GM23338 (cell line): Measurements from ENCODE around the gene FSTL3. TPM values are rescaled to one million over a fixed set of nuclear protein-coding genes. Genes with fewer than 3 reads are reported as not detected.

Experiments
- ATAC-seq: fragments of 200-7000 bp; cut with Tn5 transposase; 3 replicates; pipeline ENCODE4 v1.9.1; 2020
- DNase-seq: peaks from one replicate; pipeline ENCODE4 v3.0.0-alpha.2; 2015; ENCODE audit warnings: low spot score
- H2AFZ ChIP-seq: fragments of 200-600 bp; sonication (generic); 2 replicates; pipeline ENCODE4 v1.8.0; 2016; ENCODE audit warnings: antibody characterized with exemption, mild to moderate bottlenecking, moderate library complexity
- H3F3A ChIP-seq: fragments of 200-600 bp; sonication (generic); replicated peaks from 2 replicates; pipeline ENCODE4 v1.8.0; 2017; ENCODE audit warnings: antibody characterized with exemption, mixed run types, low read depth
- H3K27ac ChIP-seq: fragments of 200-600 bp; sonication (generic); 2 replicates; pipeline ENCODE4 v1.6.1; 2016; ENCODE audit warnings: low read depth
- H3K27me3 ChIP-seq: fragments of 200-600 bp; sonication (generic); 2 replicates; pipeline ENCODE4 v1.8.0; 2016; ENCODE audit warnings: mild to moderate bottlenecking, mixed run types, moderate library complexity; ENCODE audit not compliant: insufficient read depth
- H3K36me3 ChIP-seq: fragments of 200-600 bp; sonication (generic); 2 replicates; pipeline ENCODE4 v1.8.0; 2016; ENCODE audit warnings: mild to moderate bottlenecking; ENCODE audit not compliant: insufficient read depth
- H3K4me1 ChIP-seq: fragments of 200-600 bp; sonication (generic); 2 replicates; pipeline ENCODE4 v1.8.0; 2016; ENCODE audit warnings: mild to moderate bottlenecking, moderate library complexity; ENCODE audit not compliant: insufficient read depth
- H3K4me2 ChIP-seq: fragments of 200-600 bp; sonication (generic); 2 replicates; pipeline ENCODE4 v1.7.1; 2017; ENCODE audit warnings: mixed run types
- H3K4me3 ChIP-seq: fragments of 200-600 bp; sonication (generic); 2 replicates; pipeline ENCODE4 v1.6.1; 2016; ENCODE audit warnings: mixed run types
- H3K79me2 ChIP-seq: fragments of 200-600 bp; sonication (generic); replicated peaks from 2 replicates; pipeline ENCODE4 v1.8.0; 2017; ENCODE audit warnings: mild to moderate bottlenecking; ENCODE audit not compliant: insufficient read depth
- H3K9me2 ChIP-seq: fragments of 200-600 bp; sonication (generic); 2 replicates; pipeline ENCODE4 v1.8.0; 2017; ENCODE audit not compliant: insufficient read depth
- H4K20me1 ChIP-seq: fragments of 200-600 bp; sonication (generic); replicated peaks from 2 replicates; pipeline ENCODE4 v1.8.0; 2017; ENCODE audit warnings: mild to moderate bottlenecking; ENCODE audit not compliant: insufficient read depth
- H3K27ac Mint-ChIP-seq: 2 replicates; pipeline ENCODE4 v1.8.0; 2020; ENCODE audit warnings: inconsistent platforms, mild to moderate bottlenecking, moderate library complexity, mixed read lengths
- H3K27me3 Mint-ChIP-seq: 3 replicates; pipeline ENCODE4 v1.8.0; 2022; ENCODE audit warnings: low read depth, mild to moderate bottlenecking, moderate library complexity, mixed read lengths, inconsistent platforms; ENCODE audit not compliant: insufficient read depth, poor library complexity
- H3K36me3 Mint-ChIP-seq: 3 replicates; pipeline ENCODE4 v1.8.0; 2021; ENCODE audit warnings: low read depth, mild to moderate bottlenecking, inconsistent platforms, moderate library complexity, mixed read lengths
- H3K4me1 Mint-ChIP-seq: 3 replicates; pipeline ENCODE4 v1.8.0; 2020; ENCODE audit warnings: mild to moderate bottlenecking, inconsistent platforms, mixed read lengths
- H3K4me3 Mint-ChIP-seq: 3 replicates; pipeline ENCODE4 v1.8.0; 2021; ENCODE audit warnings: moderate library complexity, mild to moderate bottlenecking, inconsistent platforms, mixed read lengths
- H3K9me3 Mint-ChIP-seq: 3 replicates; pipeline ENCODE4 v1.8.0; 2020; ENCODE audit warnings: moderate library complexity, mild to moderate bottlenecking, inconsistent platforms, mixed read lengths
- CREB1 ChIP-seq: fragments of 250-450 bp; sonication (Bioruptor Pico); IDR thresholded peaks from 2 replicates; pipeline ENCODE4 v1.5.0; 2020; ENCODE audit warnings: low read depth, mild to moderate bottlenecking, moderate library complexity
- CTCF ChIP-seq, 2 experiments: fragments of 200-600 bp in 1 of 2; sonication (generic) in 1 of 2; conservative IDR thresholded peaks; 2 replicates each; pipeline versions ENCODE4 v1.5.1 to v1.6.1; 2016 to 2017; ENCODE audit warnings: antibody characterized with exemption in 2 of 2, low read depth in 2 of 2, mild to moderate bottlenecking in 2 of 2, moderate library complexity in 1 of 2
- EZH2phosphoT487 ChIP-seq: fragments of 200-600 bp; sonication (generic); IDR thresholded peaks from one replicate; pipeline ENCODE4 v1.8.1; 2018; ENCODE audit warnings: antibody characterized with exemption; ENCODE audit not compliant: unreplicated experiment
- JUNB ChIP-seq: IDR thresholded peaks from one replicate; pipeline ENCODE4 v1.6.1; 2016; ENCODE audit warnings: antibody characterized with exemption; ENCODE audit not compliant: unreplicated experiment
- NANOG ChIP-seq: IDR thresholded peaks from 2 replicates; pipeline ENCODE4 v1.6.1; 2016; ENCODE audit warnings: antibody characterized with exemption, borderline replicate concordance
- ZNF331 ChIP-seq: fragments of 250-450 bp; sonication (Bioruptor Pico); IDR thresholded peaks from 2 replicates; pipeline ENCODE4 v1.5.0; 2020; ENCODE audit warnings: low read depth, mild to moderate bottlenecking, moderate library complexity
- ZNF462 ChIP-seq: fragments of 250-450 bp; sonication (Bioruptor Pico); IDR thresholded peaks from 2 replicates; pipeline ENCODE4 v1.5.0; 2020; ENCODE audit warnings: mild to moderate bottlenecking, moderate library complexity
- polyA plus RNA-seq: library from polyadenylated mRNA; unstranded; fragments of >200 nt; fragmentation: Nextera tagmentation; extraction: Ambion mirVana; gene quantifications from 2 replicates; pipeline ENCODE4 v1.2.1, GENCODE V29; 2016
- total RNA-seq: library from RNA; depleted of rRNA; stranded (reverse); fragments of >200 nt; shearing (Covaris generic); gene quantifications from 2 replicates; pipeline ENCODE4 v1.2.3, GENCODE V29; 2014

Gene FSTL3
- total and polyA plus RNA-seq, 2 experiments from 2014 or later, result 3.1 to 10.1 TPM

- TF ChIP-seq ZNF462 (CRISPR knock-in tag) (no peak), JUNB (no peak), NANOG (no peak), EZH2phosphoT487 (no peak)
Observed at GRCh38 chr19:711254-711653, 35.1 kb downstream of the FSTL3 start (continued).

GRCh38 chr19:715347-715746 is 39.2 kb downstream of the FSTL3 start:
- H3K27ac ChIP-seq, result no peak overlapping the region
- peaks cover 4% of the 10 kb centered on the region; the same call in 1 of the 2 replicates for H3K27me3 ChIP-seq
- Mint-ChIP-seq H3K4me1 (peaks cover 15% of the 10 kb centered on the region), H3K27ac (no peak overlapping the region), H3K36me3 (peaks cover 4% of the 10 kb centered on the region; the same call in 1 of the 3 replicates), H3K9me3 (peaks cover 10% of the 10 kb centered on the region; the same call in 2 of the 3 replicates), H3K27me3 (peaks cover 14% of the 10 kb centered on the region), H3K4me3 (no peak overlapping the region)
- no peak overlapping the region for H3K4me3 ChIP-seq
- DNase-seq (no peak), ATAC-seq (no peak)
- H3K79me2 ChIP-seq, result no peaks in the 10 kb centered on the region
- peaks cover 13% of the 10 kb centered on the region; the same call in 1 of the 2 replicates for H3K4me1 ChIP-seq
- H3K9me2 ChIP-seq, result no peaks in the 10 kb centered on the region
- TF ChIP-seq CREB1 (CRISPR knock-in tag) (no peak), CTCF (conservative IDR thresholded peaks at IDR 0.05; ENCODE audit: low read depth in 2 of 2) (no peak), ZNF462 (CRISPR knock-in tag) (no peak), ZNF331 (CRISPR knock-in tag) (no peak), EZH2phosphoT487 (no peak)
- H4K20me1 ChIP-seq, result 0 out of 2 replicates have a peak, but pooled peaks cover 6% of the 10 kb centered on the region
- H2AFZ ChIP-seq, result no peak overlapping the region
- H3F3A ChIP-seq, result 0 out of 2 replicates have a peak, but pooled peaks cover 10% of the 10 kb centered on the region
- H3K4me2 ChIP-seq, result no peak overlapping the region
- no peaks in the 10 kb centered on the region for H3K36me3 ChIP-seq
